HG03025 (cell line): ENCODE measurements around the gene ABCC11.
"Not testable (repeated sequence)": the region's sequence is repeated elsewhere in the genome, so short reads cannot be mapped to it uniquely, and the experiment has no call there.

Experiments used
- ATAC-seq: cut with Tn5 transposase; IDR thresholded peaks from one replicate; pipeline ENCODE4 v1.9.1; 2021; ENCODE audit warnings: mild to moderate bottlenecking, moderate library complexity; ENCODE audit not compliant: unreplicated experiment, low FRiP score

ABCC11 gene

GRCh38 chr16:48204825-48205151 is 42.6 kb downstream of the ABCC11 start:
- no peak for ATAC-seq

- ATAC-seq, result no peak
These were observed 43.1 kb downstream of the ABCC11 start for GRCh38 chr16:48203974-48204824.

GRCh38 chr16:48201515-48202201 is 45.7 kb downstream of the ABCC11 start:
- ATAC-seq, result no peak

- ATAC-seq, result no peak
These were observed 50.0 kb downstream of the ABCC11 start for GRCh38 chr16:48197294-48197693.

GRCh38 chr16:48194828-48195556 is 52.3 kb downstream of the ABCC11 start:
- ATAC-seq, result no peak

- ATAC-seq, result no peak
These were observed 53.5 kb downstream of the ABCC11 start for GRCh38 chr16:48193846-48194245.

- ATAC-seq, result no peak
These were observed 58.8 kb downstream of the ABCC11 start for GRCh38 chr16:48188449-48189102.

- ATAC-seq, result no peak
These were observed 59.6 kb downstream of the ABCC11 start for GRCh38 chr16:48187779-48188178.

GRCh38 chr16:48184681-48185080 is 62.7 kb downstream of the ABCC11 start:
- no peak for ATAC-seq

GRCh38 chr16:48182979-48183537 is 64.3 kb downstream of the ABCC11 start:
- no peak for ATAC-seq

- ATAC-seq, result not testable (repeated sequence)
These were observed 65.4 kb downstream of the ABCC11 start for GRCh38 chr16:48181746-48182520.

GRCh38 chr16:48180868-48181480 is 66.4 kb downstream of the ABCC11 start:
- ATAC-seq, result no peak

- no peak for ATAC-seq
These were observed 70.5 kb downstream of the ABCC11 start for GRCh38 chr16:48176635-48177408.

GRCh38 chr16:48173889-48174288 is 73.5 kb downstream of the ABCC11 start:
- no peak for ATAC-seq

- ATAC-seq, result no peak
These were observed 74.7 kb downstream of the ABCC11 start for GRCh38 chr16:48172682-48173081.

GRCh38 chr16:48169896-48170295 is 77.4 kb downstream of the ABCC11 start:
- ATAC-seq, result no peak

GRCh38 chr16:48168075-48168474 is 79.3 kb downstream of the ABCC11 start:
- ATAC-seq, result no peak

GRCh38 chr16:48166617-48167016 is 80.7 kb downstream of the ABCC11 start:
- not testable (repeated sequence) for ATAC-seq
